AG04449 (cell line): Measurements from ENCODE around the gene CCNL1.

Experiments used
- CTCF ChIA-PET: fragments of 350-600 bp; formaldehyde crosslinking; extraction: SDS; loops from one replicate; lab custom pipeline; 2021; ENCODE audit warnings: antibody characterized with exemption; lab: Yijun Ruan, JAX
- POLR2A ChIA-PET: fragments of 400-600, 350-600 bp; formaldehyde crosslinking; extraction: SDS; loops from one replicate; lab custom pipeline; 2020; ENCODE audit warnings: antibody characterized with exemption, inconsistent platforms; lab: Yijun Ruan, JAX
- DNase-seq: peaks from one replicate; pipeline ENCODE4 v3.0.0-alpha.2; 2010; ENCODE audit warnings: low read depth, low spot score
- H3K4me3 ChIP-seq: 2 replicates; pipeline ENCODE4 v1.5.1; 2011; ENCODE audit warnings: low read depth, mild to moderate bottlenecking, control low read depth, low read length
- CTCF ChIP-seq: IDR thresholded peaks from one replicate; pipeline ENCODE4 v1.5.1; 2011; ENCODE audit warnings: mild to moderate bottlenecking, moderate library complexity, low read length, control low read depth, inconsistent platforms; ENCODE audit not compliant: insufficient read depth; ENCODE audit errors: missing control alignments

The CCNL1 gene

GRCh38 chr3:157111518-157111917, 48.4 kb downstream of the CCNL1 start:
- CTCF ChIA-PET, result interaction anchor here (1.1 to 2.7 kb wide), 4 partner anchors 9 to 31 kb away, joined by 3 to 15 read pairs (median 4); no protein-coding TSS in a partner anchor
- no peak overlapping the region for H3K4me3 ChIP-seq
- POLR2A ChIA-PET, result no interaction called here
- no peak for TF ChIP-seq CTCF
- no peak for DNase-seq

- ChIA-PET CTCF (interaction anchor here (1.1 to 2.7 kb wide), 4 partner anchors 12 to 30 kb away, joined by 3 to 15 read pairs (median 3); no protein-coding TSS in a partner anchor), POLR2A (no interaction called here)
- TF ChIP-seq CTCF, result no peak
- H3K4me3 ChIP-seq, result no peak overlapping the region
- no peak for DNase-seq
These were observed 49.1 kb downstream of the CCNL1 start for GRCh38 chr3:157110761-157111278.

- POLR2A ChIA-PET, result no interaction called here
- H3K4me3 ChIP-seq, result no peak overlapping the region
- CTCF ChIA-PET, result interaction anchor here (0.5 to 1.6 kb wide), 3 partner anchors 14 to 567 kb away, joined by 3 read pairs; no protein-coding TSS in a partner anchor
- TF ChIP-seq CTCF, result no peak
- no peak for DNase-seq
These were observed 50.4 kb downstream of the CCNL1 start for GRCh38 chr3:157109267-157110141.

- ChIA-PET CTCF (interaction anchor here (1.2 to 1.6 kb wide), 4 partner anchors 9 to 16 kb away, joined by 3 to 4 read pairs (median 3); no protein-coding TSS in a partner anchor), POLR2A (no interaction called here)
- no peak for TF ChIP-seq CTCF
- H3K4me3 ChIP-seq, result no peak overlapping the region
- DNase-seq, result no peak
These were observed 52.3 kb downstream of the CCNL1 start for GRCh38 chr3:157107644-157108133.

- H3K4me3 ChIP-seq, result no peak overlapping the region
- no peak for TF ChIP-seq CTCF
- no peak for DNase-seq
- CTCF ChIA-PET, result interaction anchor here (1.2 kb wide), 3 partner anchors 8 to 25 kb away, joined by 3 to 4 read pairs (median 3); no protein-coding TSS in a partner anchor
- POLR2A ChIA-PET, result no interaction called here
These were observed 52.9 kb downstream of the CCNL1 start for GRCh38 chr3:157107037-157107436.
